OCI-LY3 (cell line): ENCODE data around the gene SAMHD1.
"Not testable (repeated sequence)": the region's sequence is repeated elsewhere in the genome, so short reads cannot be mapped to it uniquely, and the experiment has no call there.

Experiments
- H2AFZ ChIP-seq: fragments of 200-600, 300-600 bp; shearing (Covaris generic); 2 replicates; pipeline ENCODE4 v1.6.0; 2014; ENCODE audit warnings: antibody characterized with exemption, low read depth, low read length
- H3K27ac ChIP-seq: fragments of 200-600, 300-600 bp; sonication (generic); 2 replicates; pipeline ENCODE4 v1.5.1; 2014; ENCODE audit warnings: mild to moderate bottlenecking, low read length, moderate library complexity, mixed read lengths
- H3K27me3 ChIP-seq: fragments of 200-600, 300-600 bp; sonication (generic); 2 replicates; pipeline ENCODE4 v1.6.1; 2014; ENCODE audit warnings: low read depth, low read length, mixed read lengths
- H3K36me3 ChIP-seq: fragments of 200-600, 300-600 bp; sonication (generic); replicated peaks from 2 replicates; pipeline ENCODE3; 2014; ENCODE audit warnings: low read depth, low read length, mixed read lengths
- H3K4me1 ChIP-seq: fragments of 300-600, 200-600 bp; sonication (generic); 2 replicates; pipeline ENCODE4 v1.6.1; 2014; ENCODE audit warnings: low read length, mixed read lengths
- H3K4me2 ChIP-seq: fragments of 200-600, 300-600 bp; sonication (generic); 2 replicates; pipeline ENCODE4 v1.6.1; 2014; ENCODE audit warnings: low read length, mixed read lengths
- H3K4me3 ChIP-seq: fragments of 300-600, 200-600 bp; sonication (generic); 2 replicates; pipeline ENCODE4 v1.5.1; 2014; ENCODE audit warnings: antibody characterized with exemption, mild to moderate bottlenecking, low read length, moderate library complexity
- H3K79me2 ChIP-seq: fragments of 300-600, 200-600 bp; shearing (Covaris generic); 2 replicates; pipeline ENCODE4 v1.6.1; 2014; ENCODE audit warnings: mild to moderate bottlenecking, low read length, mixed read lengths
- H3K9ac ChIP-seq: fragments of 300-600, 200-600 bp; shearing (Covaris generic); 2 replicates; pipeline ENCODE4 v1.6.0; 2014; ENCODE audit warnings: mild to moderate bottlenecking, low read length, moderate library complexity
- H3K9me3 ChIP-seq: fragments of 200-600, 300-600 bp; shearing (Covaris generic); 2 replicates; pipeline ENCODE4 v1.6.1; 2014; ENCODE audit warnings: low read length, mixed read lengths; ENCODE audit not compliant: insufficient read depth
- H4K20me1 ChIP-seq: fragments of 200-600, 300-600 bp; sonication (generic); 2 replicates; pipeline ENCODE4 v1.6.1; 2016; ENCODE audit warnings: low read length, mixed read lengths; ENCODE audit not compliant: insufficient read depth
- EZH2phosphoT487 ChIP-seq: fragments of 200-600 bp; shearing (Covaris generic); IDR thresholded peaks from 2 replicates; pipeline ENCODE4 v1.6.1; 2018; ENCODE audit warnings: antibody characterized with exemption, mixed run types, low read depth
- TF ChIP-seq, protein P1 (sequence below): fragments of 200-600, 300-600 bp; sonication (generic); IDR thresholded peaks from 2 replicates; pipeline ENCODE4 v1.5.1; 2014; ENCODE audit warnings: antibody characterized with exemption, low read length, low read depth

SAMHD1 gene

DNA sequence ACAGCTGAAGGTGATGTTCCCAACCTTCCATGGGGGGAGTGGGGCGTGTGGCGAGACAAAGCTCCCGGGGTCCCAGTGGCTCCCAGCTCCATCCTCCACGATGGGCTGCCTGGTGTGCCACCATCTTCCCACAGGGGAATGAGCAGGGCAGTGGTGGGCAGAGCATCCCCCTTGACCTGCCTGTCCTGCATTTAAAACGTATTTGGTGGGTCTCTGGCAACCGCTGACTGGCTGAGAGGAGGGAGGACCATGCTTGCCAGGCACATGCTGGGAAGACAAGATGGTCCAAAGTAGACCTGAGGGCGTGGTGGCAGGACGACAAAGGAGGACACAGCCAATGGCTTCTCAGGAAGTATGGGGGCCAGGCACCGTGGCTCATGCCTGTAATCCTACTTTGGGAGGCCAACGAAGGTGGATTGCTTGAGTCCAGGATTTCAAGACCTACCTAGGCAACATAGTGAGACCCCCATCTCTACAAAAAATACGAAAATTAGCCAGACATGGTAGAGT lies 70.7 kb downstream of the SAMHD1 start:
- Histone ChIP-seq H3K36me3 (no peaks in the 10 kb centered on the region), H3K4me3 (no peak overlapping the region), H3K4me2 (no peak overlapping the region), H2AFZ (no peak overlapping the region), H3K9ac (no peak overlapping the region), H3K4me1 (peaks cover 14% of the 10 kb centered on the region), H4K20me1 (no peaks in the 10 kb centered on the region), H3K27ac (no peak overlapping the region), H3K79me2 (no peaks in the 10 kb centered on the region), H3K27me3 (no peaks in the 10 kb centered on the region), H3K9me3 (no peaks in the 10 kb centered on the region)
- TF ChIP-seq EZH2phosphoT487: no peak
- TF ChIP-seq, protein P1, sequence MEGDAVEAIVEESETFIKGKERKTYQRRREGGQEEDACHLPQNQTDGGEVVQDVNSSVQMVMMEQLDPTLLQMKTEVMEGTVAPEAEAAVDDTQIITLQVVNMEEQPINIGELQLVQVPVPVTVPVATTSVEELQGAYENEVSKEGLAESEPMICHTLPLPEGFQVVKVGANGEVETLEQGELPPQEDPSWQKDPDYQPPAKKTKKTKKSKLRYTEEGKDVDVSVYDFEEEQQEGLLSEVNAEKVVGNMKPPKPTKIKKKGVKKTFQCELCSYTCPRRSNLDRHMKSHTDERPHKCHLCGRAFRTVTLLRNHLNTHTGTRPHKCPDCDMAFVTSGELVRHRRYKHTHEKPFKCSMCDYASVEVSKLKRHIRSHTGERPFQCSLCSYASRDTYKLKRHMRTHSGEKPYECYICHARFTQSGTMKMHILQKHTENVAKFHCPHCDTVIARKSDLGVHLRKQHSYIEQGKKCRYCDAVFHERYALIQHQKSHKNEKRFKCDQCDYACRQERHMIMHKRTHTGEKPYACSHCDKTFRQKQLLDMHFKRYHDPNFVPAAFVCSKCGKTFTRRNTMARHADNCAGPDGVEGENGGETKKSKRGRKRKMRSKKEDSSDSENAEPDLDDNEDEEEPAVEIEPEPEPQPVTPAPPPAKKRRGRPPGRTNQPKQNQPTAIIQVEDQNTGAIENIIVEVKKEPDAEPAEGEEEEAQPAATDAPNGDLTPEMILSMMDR: no peak

DNA sequence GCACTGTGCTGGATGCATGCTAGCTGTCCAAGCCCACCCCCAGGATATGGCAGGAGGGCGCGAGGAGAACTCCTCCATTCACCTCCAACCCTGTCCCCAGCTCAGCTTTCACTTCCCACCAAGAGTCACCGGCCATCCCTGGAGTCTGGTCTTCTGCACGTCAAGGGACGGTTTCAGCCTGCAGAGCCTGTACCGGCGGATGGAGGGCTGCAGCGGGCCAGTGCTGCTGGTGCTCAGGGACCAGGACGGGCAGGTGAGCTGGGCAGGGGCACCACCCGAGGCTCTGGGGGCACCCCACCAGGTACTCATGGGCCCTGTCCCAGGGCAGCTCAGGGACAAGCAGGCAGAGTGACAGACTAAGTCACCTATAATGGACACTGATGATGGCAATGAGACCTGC lies 72.6 kb downstream of the SAMHD1 start:
- no peak for TF ChIP-seq EZH2phosphoT487
- TF ChIP-seq, protein P1: no peak
- Histone ChIP-seq H3K4me3 (no peak overlapping the region), H3K9me3 (no peaks in the 10 kb centered on the region), H3K4me2 (no peak overlapping the region), H3K79me2 (no peaks in the 10 kb centered on the region), H3K27ac (no peak overlapping the region), H2AFZ (no peak overlapping the region), H3K9ac (no peak overlapping the region), H3K27me3 (no peaks in the 10 kb centered on the region), H3K36me3 (no peaks in the 10 kb centered on the region), H3K4me1 (peaks cover 12% of the 10 kb centered on the region), H4K20me1 (no peaks in the 10 kb centered on the region)

DNA sequence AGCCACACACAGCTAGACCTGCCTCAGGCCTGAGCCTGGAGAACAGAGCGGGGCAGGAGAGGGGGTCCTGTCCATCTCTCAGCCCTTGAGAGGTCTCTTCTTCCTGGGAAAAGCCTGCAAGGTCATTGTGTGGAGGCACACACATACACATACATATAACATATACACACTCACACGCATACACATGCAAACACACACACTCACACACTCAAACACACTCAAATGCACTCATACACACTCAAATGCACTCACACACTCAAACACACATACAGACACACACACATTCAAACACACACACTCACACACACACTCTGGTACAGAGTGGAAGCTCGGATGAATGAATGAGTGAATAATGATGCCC lies 75.1 kb downstream of the SAMHD1 start:
- Histone ChIP-seq H3K9me3 (no peaks in the 10 kb centered on the region), H2AFZ (no peak overlapping the region)

DNA sequence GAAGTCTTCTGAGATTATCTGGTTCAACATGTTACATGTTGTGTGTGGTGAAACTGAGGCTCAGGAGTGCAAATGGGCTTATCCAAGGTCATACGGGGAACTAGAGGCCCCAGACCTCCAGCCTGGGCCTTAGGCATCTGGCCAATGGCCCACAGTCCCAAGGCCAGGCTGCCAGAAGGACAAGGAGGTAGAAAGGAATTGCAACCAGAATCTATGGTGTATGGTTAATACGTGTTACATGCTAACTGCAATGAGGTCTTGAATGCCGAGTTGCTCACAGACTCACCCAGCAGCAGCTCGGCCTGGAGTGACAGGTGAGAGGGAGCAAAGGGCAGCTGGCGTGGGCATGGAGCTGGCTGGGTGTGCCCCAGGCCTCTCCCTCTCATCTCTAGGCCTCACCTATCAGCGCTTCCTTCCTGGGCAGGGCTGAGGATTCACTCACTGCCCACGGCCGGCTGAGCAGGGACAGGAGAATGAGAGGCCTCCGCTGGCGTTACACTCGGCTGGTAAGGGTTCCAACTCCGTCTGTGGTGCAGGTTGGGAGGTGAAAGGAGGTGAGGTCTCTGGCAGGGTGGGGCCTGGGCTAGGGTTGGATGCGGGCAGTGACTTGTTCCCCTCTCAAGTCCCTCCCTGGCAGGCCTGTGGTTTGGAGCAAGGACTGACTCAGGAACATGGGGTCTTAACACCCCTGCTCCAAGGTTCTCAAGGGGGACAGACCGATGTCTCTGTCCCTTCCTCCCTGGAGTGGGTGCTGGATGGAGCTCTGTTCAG lies 75.6 kb downstream of the SAMHD1 start, which contains the start of gene TLDC2:
Gene TLDC2, plus strand, starts transcription at position 437 of the 771 bp plus-strand sequence. Its CDS starts 37 bp downstream, at position 474.
- Histone ChIP-seq H3K27ac (no peak within 1 kb of the TSS), H3K4me3 (no peak within 1 kb of the TSS), H3K4me2 (no peak within 1 kb of the TSS), H3K36me3 (no peaks in the 10 kb centered on the region), H3K9ac (no peak within 1 kb of the TSS), H2AFZ (no peak within 1 kb of the TSS; the same call in 1 of the 2 replicates), H3K27me3 (no peaks in the 10 kb centered on the region), H4K20me1 (no peaks in the 10 kb centered on the region), H3K79me2 (no peaks in the 10 kb centered on the region), H3K9me3 (no peaks in the 10 kb centered on the region), H3K4me1 (no peaks in the 10 kb centered on the region)
- TF ChIP-seq, protein P1: no peak
- no peak for TF ChIP-seq EZH2phosphoT487

More for the DNA sequence above, 75.1 kb downstream of the SAMHD1 start:
- Histone ChIP-seq H3K4me3 (no peak overlapping the region), H3K9ac (no peak overlapping the region), H3K36me3 (no peaks in the 10 kb centered on the region), H3K27me3 (no peaks in the 10 kb centered on the region), H3K79me2 (no peaks in the 10 kb centered on the region), H3K27ac (no peak overlapping the region), H4K20me1 (no peaks in the 10 kb centered on the region), H3K4me1 (peaks cover under 1% of the 10 kb centered on the region; the same call in 1 of the 2 replicates), H3K4me2 (no peak overlapping the region)
- no peak for TF ChIP-seq EZH2phosphoT487
- TF ChIP-seq, protein P1: no peak

DNA sequence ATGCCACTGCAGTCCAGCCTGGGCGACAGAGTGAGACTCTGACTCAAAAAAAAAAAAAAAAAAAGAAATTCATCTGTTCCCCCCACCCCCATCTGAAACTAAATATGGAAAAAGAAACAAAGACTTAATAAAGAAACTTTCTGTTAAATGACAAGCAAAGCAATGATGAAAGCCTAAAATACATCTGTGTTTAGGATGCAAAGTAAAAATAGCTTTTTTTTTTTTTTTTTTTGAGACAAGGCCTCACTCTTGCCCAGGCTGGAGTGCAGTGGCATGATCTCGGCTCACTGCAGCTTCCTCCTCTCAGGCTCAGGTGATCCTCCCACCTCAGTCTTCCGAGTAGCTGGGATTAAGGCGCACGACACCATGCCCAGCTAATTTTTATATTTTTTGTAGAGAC lies 76.4 kb downstream of the SAMHD1 start:
- H3K4me2 ChIP-seq, H3K4me3 ChIP-seq, H2AFZ ChIP-seq, H3K9ac ChIP-seq, H4K20me1 ChIP-seq, H3K9me3 ChIP-seq, H3K27ac ChIP-seq, H3K4me1 ChIP-seq, H3K27me3 ChIP-seq, H3K79me2 ChIP-seq, H3K36me3 ChIP-seq: not testable (repeated sequence)
